H1 (cell line): ENCODE measurements around the gene SMYD3.

ENCODE experiments used
- CHD2 ChIP-seq: IDR thresholded peaks from 2 replicates; pipeline ENCODE4 v1.6.1; 2012; ENCODE audit warnings: low read length, improper control_type of control experiment
- CREB1 ChIP-seq: IDR thresholded peaks from 2 replicates; pipeline ENCODE4 v1.6.1; 2012; ENCODE audit warnings: inconsistent platforms
- CTCF ChIP-seq, 3 experiments: IDR thresholded peaks; 1 replicate in 2 of 3; 2 replicates in 1 of 3; pipeline versions ENCODE4 v1.5.1 to v1.6.1; 2011; ENCODE audit warnings: low read length in 3 of 3, mild to moderate bottlenecking in 3 of 3, inconsistent platforms in 2 of 3, low read depth in 1 of 3, moderate library complexity in 1 of 3; ENCODE audit not compliant: insufficient read depth in 1 of 3; ENCODE audit errors: control extremely low read depth in 1 of 3
- EGR1 ChIP-seq: IDR thresholded peaks from 2 replicates; pipeline ENCODE4 v1.6.1; 2011; ENCODE audit warnings: low read depth, low read length, borderline replicate concordance
- FOSL1 ChIP-seq: IDR thresholded peaks from 2 replicates; pipeline ENCODE4 v1.6.1; 2011; ENCODE audit warnings: mild to moderate bottlenecking, low read depth, low read length, moderate library complexity; ENCODE audit not compliant: insufficient read depth
- HDAC6 ChIP-seq: IDR thresholded peaks from one replicate; pipeline ENCODE4 v1.7.1; 2012; ENCODE audit warnings: low read depth, mild to moderate bottlenecking, inconsistent platforms, low read length, moderate library complexity
- POLR2A ChIP-seq, 2 experiments: IDR thresholded peaks; 1 replicate in 1 of 2; 2 replicates in 1 of 2; pipeline ENCODE4 v1.6.1; 2011; ENCODE audit warnings: low read depth in 2 of 2, low read length in 2 of 2, mild to moderate bottlenecking in 2 of 2; ENCODE audit errors: control extremely low read depth in 1 of 2
- POLR2AphosphoS5 ChIP-seq: IDR thresholded peaks from 2 replicates; pipeline ENCODE4 v1.6.1; 2011; ENCODE audit warnings: low read depth, low read length
- SP1 ChIP-seq: IDR thresholded peaks from 2 replicates; pipeline ENCODE4 v1.6.1; 2011; ENCODE audit warnings: low read depth, low read length
- SP2 ChIP-seq: IDR thresholded peaks from 2 replicates; pipeline ENCODE4 v1.6.1; 2012; ENCODE audit warnings: mild to moderate bottlenecking, low read length, inconsistent platforms
- TEAD4 ChIP-seq: IDR thresholded peaks from 2 replicates; pipeline ENCODE4 v1.6.1; 2012; ENCODE audit warnings: low read depth, low read length, inconsistent platforms, mixed read lengths
- USF2 ChIP-seq: IDR thresholded peaks from 2 replicates; pipeline ENCODE4 v1.6.1; 2011; ENCODE audit warnings: low read length, improper control_type of control experiment

GRCh38 chr1:246083416-246083815, 423.7 kb downstream of the SMYD3 start:
- no peak for TF ChIP-seq POLR2A (IDR thresholded peaks at IDR 0.05; ENCODE audit: control extremely low read depth in 1 of 2, low read depth in 2 of 2, low read length in 2 of 2)
- TF ChIP-seq SP2, result no peak
- TF ChIP-seq FOSL1, result no peak
- no peak for TF ChIP-seq TEAD4
- no peak for TF ChIP-seq CHD2
- no peak for TF ChIP-seq EGR1
- no peak for TF ChIP-seq CREB1
- TF ChIP-seq HDAC6, result no peak
- no peak for TF ChIP-seq POLR2AphosphoS5
- no peak for TF ChIP-seq CTCF (IDR thresholded peaks at IDR 0.05; ENCODE audit: control extremely low read depth in 1 of 3, insufficient read depth in 1 of 3, low read depth in 1 of 3, low read length in 3 of 3)
- TF ChIP-seq USF2, result no peak
- no peak for TF ChIP-seq SP1
